GM12865 (cell line): Measurements from ENCODE around the gene FAM131C.
"Not testable (repeated sequence)": the region's sequence is repeated elsewhere in the genome, so short reads cannot be mapped to it uniquely, and the experiment has no call there.

Source experiments
- DNase-seq: peaks from one replicate; pipeline ENCODE4 v3.0.0; 2010; ENCODE audit warnings: low read depth
- H3K4me3 ChIP-seq: 2 replicates; pipeline ENCODE4 v1.5.1; 2011; ENCODE audit warnings: mild to moderate bottlenecking, low read depth, low read length, control low read depth
- CTCF ChIP-seq: IDR thresholded peaks from 2 replicates; pipeline ENCODE4 v1.5.1; 2011; ENCODE audit warnings: low read length, control low read depth, low read depth, inconsistent platforms; ENCODE audit not compliant: insufficient read depth; ENCODE audit errors: missing control alignments

FAM131C gene

GRCh38 chr1:16112596-16113555 lies 39.4 kb upstream of the FAM131C start:
- H3K4me3 ChIP-seq = no peak overlapping the region
- no peak for DNase-seq
- TF ChIP-seq CTCF = no peak

GRCh38 chr1:16111771-16112595 lies 38.5 kb upstream of the FAM131C start:
- DNase-seq = no peak
- no peak for TF ChIP-seq CTCF
- H3K4me3 ChIP-seq = no peak overlapping the region

- DNase-seq = no peak
- TF ChIP-seq CTCF = no peak
- H3K4me3 ChIP-seq = no peak overlapping the region
Measured at GRCh38 chr1:16110884-16111283, 37.4 kb upstream of the FAM131C start.

GRCh38 chr1:16110456-16110855 lies 37.0 kb upstream of the FAM131C start:
- DNase-seq = no peak
- H3K4me3 ChIP-seq = no peak overlapping the region
- TF ChIP-seq CTCF = no peak

GRCh38 chr1:16109571-16109970 lies 36.1 kb upstream of the FAM131C start:
- TF ChIP-seq CTCF = no peak
- no peak for DNase-seq
- H3K4me3 ChIP-seq = no peak overlapping the region

- not testable (repeated sequence) for DNase-seq, H3K4me3 ChIP-seq
Measured at GRCh38 chr1:16107039-16107438, 33.6 kb upstream of the FAM131C start.

GRCh38 chr1:16101623-16102022 lies 28.2 kb upstream of the FAM131C start:
- no peak for DNase-seq
- no peak overlapping the region for H3K4me3 ChIP-seq
- no peak for TF ChIP-seq CTCF
